ENCODE results near the gene CACNB4.

- TF ChIP-seq PAX8 (IDR thresholded peaks at IDR 0.05) (no peak), EGR1 (IDR thresholded peaks at IDR 0.05; ENCODE audit: borderline replicate concordance in 1 of 2, low read depth in 2 of 2, low read length in 2 of 2) (no peak)
- TF ChIP-seq, protein P1, sequence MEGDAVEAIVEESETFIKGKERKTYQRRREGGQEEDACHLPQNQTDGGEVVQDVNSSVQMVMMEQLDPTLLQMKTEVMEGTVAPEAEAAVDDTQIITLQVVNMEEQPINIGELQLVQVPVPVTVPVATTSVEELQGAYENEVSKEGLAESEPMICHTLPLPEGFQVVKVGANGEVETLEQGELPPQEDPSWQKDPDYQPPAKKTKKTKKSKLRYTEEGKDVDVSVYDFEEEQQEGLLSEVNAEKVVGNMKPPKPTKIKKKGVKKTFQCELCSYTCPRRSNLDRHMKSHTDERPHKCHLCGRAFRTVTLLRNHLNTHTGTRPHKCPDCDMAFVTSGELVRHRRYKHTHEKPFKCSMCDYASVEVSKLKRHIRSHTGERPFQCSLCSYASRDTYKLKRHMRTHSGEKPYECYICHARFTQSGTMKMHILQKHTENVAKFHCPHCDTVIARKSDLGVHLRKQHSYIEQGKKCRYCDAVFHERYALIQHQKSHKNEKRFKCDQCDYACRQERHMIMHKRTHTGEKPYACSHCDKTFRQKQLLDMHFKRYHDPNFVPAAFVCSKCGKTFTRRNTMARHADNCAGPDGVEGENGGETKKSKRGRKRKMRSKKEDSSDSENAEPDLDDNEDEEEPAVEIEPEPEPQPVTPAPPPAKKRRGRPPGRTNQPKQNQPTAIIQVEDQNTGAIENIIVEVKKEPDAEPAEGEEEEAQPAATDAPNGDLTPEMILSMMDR (IDR thresholded peaks at IDR 0.05 in 2 of 3, conservative IDR thresholded peaks at IDR 0.05 in 1 of 3; ENCODE audit: control insufficient read depth in 2 of 3, extremely low read depth in 1 of 3, insufficient read depth in 1 of 3, low read depth in 3 of 3, low read length in 3 of 3): no peak
Observed at GRCh38 chr2:151974988-151975387, 123.9 kb downstream of the CACNB4 start.
